DLD1 (cell line): ENCODE measurements around the gene ADGRV1.

Experiments
- in situ Hi-C: cut with HindIII; loops from 2 replicates; pipeline ENCODE4 v1.10.0; 2017; ENCODE audit warnings: low sequenced_read_pairs

Gene ADGRV1

DNA sequence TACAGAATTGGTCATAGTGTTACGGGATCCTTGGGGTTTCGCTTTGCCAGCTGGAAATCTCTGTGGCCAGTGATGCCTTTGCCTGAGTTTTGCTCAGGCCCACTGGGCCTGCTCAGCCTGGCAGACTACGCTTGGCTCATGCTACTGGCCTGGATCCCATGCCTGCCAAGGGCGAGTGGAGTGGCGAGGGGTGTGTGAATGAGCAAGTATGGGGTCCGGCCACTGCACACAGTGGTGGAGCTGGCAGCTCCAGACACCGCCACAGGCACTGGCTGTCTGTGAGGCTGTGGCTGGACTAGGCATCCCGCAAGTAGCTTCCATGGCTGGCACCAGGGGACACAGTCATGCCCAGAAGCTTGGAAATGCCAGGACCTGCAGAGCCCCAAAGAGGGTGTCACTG, 584.2 kb downstream of the ADGRV1 start:
- in situ Hi-C loops: no loop called here

DNA sequence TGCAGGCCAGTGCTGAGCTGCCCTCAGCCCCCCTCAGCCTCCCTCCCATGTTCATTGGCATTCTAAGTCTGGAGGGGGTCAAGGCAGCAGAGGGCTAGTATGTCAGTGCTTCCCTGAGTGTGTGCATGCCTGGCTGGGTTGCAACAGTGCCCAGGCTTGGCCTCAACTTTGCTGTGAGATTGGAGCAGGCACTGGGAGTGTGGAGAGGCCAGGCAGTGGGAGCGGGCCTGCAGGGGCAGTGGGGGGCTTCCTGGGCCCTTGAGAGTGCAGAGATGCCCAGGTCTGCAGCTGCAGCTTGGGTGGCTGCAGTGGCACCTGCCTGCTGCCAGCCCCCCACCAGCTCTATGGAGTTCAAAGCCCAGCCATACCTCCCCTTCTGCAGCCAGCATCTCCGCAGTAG, 585.2 kb downstream of the ADGRV1 start:
- in situ Hi-C loops: no loop called here

DNA sequence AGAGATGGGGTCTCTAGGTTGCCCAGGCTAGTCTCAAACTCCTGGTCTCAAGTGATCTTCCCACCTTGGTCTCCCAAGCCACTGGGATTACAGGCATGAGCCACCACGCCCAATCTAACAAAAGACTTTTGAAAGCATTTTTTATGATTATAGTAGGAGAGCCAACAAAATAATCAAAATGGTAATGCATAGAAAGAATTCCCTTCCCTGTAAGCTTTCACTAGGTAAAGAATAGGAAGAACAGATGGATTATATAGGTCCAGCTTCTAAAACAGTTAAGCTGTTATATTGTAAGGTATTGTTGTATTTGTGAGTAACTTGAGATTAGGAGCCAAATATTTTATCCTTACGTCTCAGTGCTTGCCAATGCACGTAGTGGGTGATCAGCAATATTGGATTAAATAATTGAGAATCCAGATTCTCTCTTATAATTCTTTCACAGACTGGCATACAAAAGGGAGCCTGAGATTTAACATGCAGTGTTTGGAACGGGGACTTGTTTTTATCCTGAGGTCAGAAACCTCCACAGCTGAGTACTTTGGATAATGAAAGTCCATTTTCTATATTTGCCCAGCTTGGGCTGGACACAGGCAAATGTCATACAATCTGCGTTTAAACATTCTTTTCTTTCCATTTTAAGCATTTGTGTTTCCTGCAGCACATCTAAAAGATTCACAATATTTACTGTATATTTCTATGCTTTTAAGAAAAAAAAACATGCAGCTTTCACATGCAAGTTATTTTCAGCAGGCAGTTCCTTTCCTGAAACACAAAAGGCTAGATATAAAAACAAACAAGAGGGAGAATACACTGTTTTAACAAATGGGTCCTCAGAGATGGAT, 586.1 kb downstream of the ADGRV1 start:
- in situ Hi-C loops: no loop called here

DNA sequence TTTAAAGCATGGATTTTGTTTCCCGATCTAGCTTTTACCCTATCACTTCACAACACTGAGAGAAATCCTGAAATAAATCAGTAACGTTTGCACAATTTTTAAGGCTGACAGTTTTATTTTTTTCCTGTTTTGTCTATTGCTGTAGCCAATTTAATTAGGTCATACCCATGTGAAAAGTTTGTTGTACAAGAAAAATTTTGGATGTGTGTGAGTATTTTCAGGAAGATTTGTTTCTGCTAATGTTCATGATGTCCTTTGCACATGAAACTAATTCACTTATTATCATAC, 586.7 kb downstream of the ADGRV1 start:
- in situ Hi-C loops: no loop called here

DNA sequence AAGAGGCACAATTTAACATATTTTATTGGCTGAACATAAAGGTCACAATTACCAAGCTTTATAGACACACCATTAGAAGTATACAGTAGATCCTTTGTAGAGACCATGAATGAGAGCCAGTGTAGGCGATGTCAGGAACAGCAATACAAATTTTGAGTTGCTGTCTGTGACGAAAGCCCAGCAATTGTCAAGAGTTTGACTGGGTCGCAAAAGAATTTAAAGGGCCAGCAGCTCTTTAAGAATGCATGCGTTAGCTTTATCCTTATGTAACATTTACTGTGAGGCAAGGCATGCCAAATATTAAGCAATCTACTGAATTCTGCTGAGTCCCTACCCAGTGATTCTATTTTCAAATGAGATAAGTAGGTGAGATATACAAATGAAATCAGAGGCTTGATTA, 587.6 kb downstream of the ADGRV1 start:
- in situ Hi-C loops: no loop called here

DNA sequence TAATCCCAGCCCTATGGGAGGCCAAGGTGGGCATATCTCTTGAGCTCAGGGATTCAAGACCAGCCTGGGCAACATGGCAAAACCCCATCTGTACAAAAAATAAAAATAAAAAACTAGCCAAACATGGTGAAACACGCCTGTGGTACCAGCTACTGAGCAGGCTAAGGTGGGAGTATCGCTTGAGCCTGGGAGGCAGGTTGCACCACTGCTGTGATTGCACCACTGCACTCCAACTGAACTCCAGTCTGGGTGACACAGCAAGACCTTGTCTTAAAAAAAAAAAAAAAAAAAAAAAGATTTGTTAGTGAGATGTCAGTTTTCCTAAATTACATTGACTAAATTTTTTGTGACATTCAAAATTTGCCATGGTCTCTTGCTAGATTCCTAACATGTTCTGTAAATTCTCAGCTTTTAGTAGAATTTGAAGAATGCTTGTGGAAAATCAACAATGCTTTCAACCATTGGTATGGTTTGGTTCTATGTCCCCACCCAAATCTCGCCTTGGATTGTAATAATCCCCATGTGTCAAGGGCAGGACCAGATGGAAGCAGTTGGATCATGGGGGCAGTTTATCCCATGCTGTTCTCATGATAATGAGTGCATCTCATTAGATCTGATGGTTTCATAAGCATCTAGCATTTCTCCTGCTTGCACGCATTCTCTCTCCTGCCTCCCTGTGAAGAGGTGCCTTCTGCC, 588.5 kb downstream of the ADGRV1 start:
- in situ Hi-C loops: no loop called here

DNA sequence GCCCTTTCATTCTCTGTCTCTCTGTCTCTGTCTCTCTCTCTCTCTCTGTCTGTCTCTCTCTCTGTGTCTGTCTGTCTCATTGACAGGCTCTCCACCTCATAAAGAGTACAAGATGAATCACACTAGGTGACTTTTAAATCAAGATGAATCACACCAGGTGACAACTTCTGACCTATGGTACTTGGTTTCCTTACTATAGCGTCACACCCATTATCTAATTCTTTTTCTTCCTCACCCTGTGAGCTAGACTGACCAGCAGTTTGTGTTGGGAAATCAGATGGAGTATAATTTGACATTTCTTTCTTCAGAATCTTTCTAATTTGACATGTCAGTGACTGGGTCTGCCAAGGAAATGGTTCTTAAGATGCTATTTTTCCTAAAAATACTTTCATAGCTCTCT, 591.6 kb downstream of the ADGRV1 start:
- in situ Hi-C loops: no loop called here

DNA sequence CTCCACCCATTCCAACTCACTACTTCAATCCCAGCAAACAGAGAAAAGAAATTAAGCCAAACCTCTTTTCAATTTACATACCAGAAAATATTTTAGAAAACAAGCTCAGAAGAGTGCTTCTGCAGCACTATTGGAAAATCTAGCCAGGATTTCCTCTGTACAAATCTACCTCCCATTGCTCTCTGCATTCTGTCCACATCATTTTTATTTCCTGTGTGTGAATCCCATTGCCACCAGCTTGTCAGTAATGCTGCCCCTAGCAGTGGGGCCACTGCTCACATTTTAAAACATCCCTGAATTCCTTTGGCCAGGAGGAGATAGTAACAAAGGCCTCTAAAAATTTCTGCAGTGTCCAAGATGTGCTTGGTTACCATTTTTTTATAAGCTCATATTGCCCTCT, 592.0 kb downstream of the ADGRV1 start:
- in situ Hi-C loops: no loop called here

DNA sequence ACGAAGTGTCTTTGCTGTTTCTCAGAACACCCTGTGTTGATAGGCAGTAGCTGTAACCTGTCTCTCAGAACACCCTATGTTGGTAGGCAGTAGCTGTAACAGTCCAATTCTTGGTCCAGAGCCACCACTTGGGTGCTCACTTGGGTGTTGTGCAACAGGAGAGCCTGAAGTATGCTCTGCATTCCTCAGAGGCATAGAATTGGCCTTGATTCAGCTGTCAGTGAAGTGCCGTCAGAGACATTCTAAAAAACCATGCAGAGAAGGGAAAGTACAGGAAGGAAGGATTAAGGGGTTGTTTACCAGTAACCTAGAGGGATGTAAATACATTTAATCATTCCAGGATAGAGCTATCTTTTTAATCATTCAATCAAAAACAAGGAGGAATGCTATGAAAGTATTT, 593.4 kb downstream of the ADGRV1 start:
- in situ Hi-C loops: no loop called here

DNA sequence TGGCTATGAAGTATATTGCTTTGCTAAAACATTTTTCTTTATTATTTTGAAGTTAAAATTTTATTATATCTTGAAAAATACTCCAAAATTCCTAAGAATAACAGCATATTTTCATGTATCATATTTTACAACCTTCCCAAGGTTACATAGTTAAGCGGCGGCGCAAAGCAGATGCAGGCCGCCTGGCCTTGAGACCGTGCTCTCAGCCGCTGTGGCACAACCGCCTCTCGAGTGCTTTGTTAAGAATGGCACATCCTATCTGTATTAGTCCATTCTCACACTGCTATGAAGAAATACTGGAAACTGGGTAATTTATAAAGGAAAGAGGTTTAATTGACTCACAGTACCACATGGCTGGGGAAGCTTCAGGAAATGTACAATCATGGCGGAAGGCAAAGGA, 595.7 kb downstream of the ADGRV1 start:
- in situ Hi-C loops: no loop called here

DNA sequence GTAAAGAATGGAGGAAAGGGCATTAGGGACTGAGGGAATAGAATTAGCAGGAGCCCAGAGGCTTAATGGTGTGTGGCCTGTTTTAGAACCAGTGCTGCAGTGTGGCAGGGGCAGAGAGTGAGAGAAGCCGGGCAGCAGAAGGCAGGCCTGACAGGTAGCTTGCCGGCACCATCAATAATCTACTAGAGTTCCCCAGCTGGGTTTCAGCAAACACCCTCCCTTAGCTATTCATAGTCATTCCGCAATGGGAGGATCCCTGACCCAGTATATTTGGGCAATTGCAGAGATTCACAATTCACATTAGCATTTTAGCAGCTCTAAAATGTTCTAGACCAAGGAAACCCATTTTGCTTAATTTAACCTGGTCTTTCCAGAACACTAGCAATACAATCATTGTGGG, 596.7 kb downstream of the ADGRV1 start:
- in situ Hi-C loops: no loop called here

DNA sequence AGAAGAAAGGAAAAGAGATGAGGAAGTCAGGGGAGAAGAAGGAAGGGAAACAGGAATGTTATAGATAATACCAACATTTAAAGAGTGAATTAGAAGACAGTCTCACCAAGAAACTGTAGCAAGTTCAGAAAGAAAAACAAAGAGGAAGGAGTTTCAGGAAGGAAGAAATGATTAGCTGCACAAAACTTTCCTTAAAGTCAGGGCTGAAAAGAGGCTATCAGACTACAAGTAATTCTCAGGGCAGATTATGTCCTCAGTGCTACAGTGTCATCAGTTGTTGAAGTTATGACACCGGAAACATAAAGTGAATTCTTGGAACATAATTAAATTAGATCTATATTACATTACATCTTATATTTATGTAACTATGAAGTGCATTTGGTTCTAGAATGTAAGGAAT, 597.6 kb downstream of the ADGRV1 start:
- in situ Hi-C loops: no loop called here

DNA sequence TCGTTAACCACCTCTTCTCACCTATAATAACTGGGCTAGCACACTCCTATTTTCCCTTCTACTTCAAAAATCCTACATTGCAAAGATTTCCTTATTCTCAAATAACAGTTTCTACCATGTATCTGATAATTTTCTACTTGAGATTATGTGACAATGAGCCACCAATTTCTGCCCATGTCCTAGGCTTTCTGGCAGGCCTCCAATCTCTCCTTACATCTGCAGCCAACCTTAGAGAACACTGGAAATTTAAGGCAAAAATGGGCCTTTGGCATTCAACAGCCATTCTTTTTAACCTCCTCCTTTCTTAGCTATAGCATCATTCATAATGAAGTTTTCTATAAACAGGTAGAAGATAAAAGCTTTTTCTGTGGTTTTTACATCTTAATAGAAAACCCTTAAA, 599.4 kb downstream of the ADGRV1 start:
- in situ Hi-C loops: no loop called here

DNA sequence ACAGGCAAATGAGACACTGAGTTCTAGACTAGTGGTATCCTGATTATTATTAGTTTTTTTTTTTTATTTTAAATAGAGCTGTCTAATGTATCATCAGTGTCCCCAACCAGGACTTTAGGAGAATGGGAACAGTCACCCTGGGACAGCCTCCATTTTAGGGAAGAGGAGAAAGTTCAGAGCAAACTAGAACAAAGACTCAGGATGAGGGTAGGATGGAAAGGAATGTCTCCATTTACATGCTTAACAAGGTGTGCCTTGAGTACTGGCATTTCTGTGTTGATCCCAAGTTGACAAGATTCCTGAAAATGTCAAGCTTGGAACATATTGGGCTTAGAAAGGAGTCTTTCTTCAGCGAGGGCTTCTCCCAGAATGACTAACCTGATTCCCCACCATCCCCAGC, 601.0 kb downstream of the ADGRV1 start:
- in situ Hi-C loops: no loop called here

DNA sequence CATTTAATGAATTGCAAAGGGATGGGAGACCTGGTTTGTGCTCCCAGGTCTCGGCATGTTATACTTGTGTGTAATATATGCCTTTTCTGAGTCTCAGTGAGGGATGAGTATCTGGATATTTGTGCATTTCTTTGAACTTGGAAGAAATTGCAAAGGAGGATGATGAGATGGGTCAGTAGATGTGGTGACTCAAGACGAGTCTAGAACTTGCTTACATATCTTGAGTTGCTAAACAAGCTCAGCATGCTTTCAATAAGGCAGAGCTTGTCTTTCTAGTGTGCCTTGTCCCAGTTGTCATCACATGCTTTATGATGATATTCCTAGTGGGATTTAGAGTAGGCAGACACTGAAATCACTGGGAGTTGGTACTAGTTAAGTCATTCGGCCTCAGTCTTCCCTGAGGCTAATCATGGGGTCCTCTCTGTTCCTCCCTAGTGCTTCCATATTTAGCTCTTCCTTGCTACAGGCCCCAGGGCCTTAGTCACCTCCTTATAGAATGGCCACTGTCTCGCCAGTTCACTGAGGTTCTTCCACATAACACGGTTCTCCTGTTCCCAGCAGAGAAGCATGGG, 602.2 kb downstream of the ADGRV1 start:
- in situ Hi-C loops: no loop called here

DNA sequence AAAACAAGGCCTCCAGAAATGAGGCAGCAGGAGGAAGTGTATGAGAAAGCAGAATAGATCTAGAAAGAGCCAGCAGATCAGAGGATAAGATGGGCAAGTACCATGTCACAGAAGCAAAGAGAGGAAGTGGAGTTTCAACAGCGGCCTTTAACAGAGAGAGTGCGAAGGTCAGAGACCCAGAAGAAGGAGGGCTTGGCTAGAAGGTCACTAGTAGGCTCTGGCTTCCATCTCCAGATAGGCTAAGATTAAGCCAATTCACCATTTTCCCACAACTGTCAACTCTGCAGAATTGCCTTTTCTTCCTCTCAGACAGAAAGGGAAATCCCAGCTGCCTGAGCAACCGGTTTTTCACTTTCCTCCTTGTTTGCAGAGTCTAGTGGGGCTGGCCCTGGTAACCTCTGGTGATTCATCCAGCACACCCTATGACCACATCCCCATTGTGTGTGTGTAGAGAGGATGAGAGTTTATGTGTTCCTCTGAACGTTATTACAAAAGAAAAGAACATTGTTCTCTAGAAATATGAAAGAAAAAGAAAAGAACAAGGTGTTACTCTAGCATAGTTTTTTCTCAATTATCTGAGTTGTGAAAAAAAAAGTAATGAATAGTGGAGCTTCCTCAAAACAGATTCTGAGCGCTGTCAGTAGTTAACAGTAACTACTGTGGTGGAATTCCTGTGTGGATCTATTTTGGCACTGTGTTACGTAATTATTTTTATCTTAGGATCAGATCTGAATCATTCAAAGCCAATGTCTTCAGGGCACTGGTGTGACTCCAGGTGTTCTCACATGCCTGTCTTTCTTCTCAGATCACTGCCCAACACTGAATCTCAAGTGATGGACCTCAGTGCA, 604.2 kb downstream of the ADGRV1 start:
- in situ Hi-C loops: no loop called here

DNA sequence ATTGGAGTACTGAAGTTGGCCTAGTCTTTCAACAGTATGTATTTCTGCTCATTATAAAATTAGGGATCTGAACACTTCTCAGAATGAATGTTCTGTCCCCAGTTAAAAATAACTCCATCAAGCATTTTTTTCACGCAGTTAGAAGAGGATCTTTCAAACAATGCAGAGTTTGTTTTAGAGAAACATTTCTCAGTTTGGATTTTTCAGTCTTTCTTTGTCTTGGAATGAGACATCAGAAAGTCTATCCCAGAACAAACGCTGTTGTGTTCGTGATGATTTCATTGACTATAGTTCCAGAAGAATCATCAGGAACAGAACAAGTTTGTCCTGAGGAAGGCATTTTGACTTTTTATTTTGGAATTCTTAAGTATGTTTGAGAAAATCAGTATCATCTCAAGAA, 605.8 kb downstream of the ADGRV1 start:
- in situ Hi-C loops: no loop called here

DNA sequence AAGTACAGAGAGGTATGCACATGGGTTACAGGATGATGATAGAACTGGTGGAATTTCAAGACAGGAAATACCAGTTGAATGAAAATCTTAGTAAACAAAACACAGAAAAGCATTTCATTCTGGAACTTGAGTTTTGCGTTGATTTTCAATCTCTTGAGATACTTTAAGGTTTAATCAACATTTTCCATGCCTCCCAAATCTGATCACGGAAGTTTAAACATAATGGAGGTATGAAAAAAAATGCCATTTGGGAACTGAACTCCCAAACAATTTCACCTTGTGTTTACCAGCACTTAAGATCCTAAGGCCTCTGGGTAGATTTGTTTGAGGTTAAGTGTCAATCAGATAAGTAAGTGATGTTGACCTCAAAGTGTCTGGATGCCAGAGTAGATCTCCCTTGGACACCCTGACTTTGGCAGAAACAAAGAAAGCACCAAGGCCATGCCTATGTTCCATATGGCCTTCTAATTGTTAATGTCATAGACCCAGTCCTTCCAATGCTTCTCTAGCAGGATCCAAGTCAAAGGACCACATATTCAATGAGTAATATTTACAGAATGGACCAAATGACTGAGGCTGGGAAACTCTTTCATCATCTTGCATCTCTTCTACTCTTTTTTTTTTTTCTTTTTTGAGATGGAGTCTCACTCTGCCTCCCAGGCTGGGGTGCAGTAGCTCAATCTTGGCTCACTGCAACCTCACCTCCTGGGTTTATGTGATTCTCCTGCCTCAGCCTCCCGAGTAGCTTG, 607.6 kb downstream of the ADGRV1 start:
- in situ Hi-C loops: no loop called here

DNA sequence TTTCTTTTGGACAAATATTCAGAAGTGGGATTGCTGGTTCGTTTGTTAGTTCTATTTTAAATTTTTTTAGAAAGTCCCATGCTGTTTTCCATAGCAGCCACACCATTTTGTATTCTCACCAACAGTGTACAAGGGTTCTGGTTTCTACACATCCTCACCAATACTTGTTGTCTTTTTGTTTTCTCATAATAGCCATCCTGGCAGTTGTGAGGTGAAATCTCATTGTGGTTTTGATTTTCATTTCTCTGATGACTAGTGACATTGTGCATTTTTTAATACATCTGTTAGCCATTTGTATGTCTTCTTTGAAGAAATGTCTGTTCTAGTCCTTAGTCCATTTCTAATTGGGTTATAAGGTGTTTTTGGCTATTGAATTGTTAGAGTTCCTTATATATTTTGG, 610.3 kb downstream of the ADGRV1 start:
- in situ Hi-C loops: no loop called here

DNA sequence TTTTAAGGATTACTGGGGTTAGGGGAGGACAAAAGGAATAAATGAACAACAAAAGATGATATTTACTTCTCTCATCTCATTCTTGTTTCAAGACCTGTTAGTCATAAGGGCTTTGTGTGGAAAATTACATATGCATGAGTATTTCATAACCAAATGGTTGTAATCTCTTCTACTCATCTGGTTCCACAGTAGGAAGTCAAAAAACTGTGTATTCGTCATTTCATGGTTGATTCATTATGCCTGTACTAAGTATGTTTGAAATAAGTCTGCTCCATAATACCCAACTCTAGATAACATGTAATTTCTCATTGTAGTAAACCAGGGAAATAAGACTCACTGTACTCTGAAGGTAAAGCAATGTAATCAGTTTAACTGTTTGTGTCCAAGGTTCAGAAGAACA, 611.7 kb downstream of the ADGRV1 start:
- in situ Hi-C loops: no loop called here

DNA sequence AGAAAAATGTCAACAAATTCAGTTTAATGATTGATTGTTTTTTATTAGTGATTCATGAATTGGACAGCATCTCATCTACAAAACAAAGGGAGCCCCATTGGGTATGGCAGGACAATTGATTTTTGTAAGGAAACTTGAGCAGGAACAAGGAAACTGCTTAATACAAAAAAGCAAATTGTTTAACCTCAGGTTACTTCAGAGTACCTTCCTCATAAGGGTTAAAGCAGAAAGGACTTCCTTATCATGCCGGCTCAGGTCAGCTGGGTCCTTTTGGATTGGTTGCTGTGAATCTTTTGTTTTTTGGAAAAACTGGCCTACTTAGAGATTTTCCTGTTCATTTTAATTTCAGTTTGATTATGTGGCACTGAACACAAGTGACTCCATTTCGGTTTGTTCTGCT, 612.7 kb downstream of the ADGRV1 start:
- in situ Hi-C loops: no loop called here
